ENCODE results near the gene SRPRA. TPM values are rescaled to one million over a fixed set of nuclear protein-coding genes. Genes with fewer than 3 reads are reported as not detected.

Gene SRPRA
- total and polyA plus RNA-seq, 12 donors = 61.5 to 194 (median 107) TPM

DNA sequence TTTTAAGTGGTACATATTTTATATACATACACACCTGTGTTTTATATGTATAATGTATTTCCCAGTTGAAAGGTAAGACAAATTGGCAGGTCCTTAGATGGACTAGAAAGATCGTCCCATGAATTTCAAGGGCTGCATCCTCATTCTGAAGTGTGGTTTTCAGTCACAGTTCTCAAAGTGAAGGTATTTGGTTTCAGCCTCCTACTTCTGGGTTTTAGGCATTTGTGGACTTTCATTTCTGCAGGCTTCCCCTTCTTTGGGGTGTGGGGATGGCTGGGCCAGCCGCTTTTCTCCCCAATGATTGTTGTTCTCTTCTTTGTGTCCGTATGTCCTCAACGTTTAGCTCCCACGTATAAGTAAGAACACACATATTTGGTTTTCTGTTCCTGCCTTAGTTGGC is 45.1 kb upstream of the SRPRA start:
- Histone ChIP-seq H3K27me3 (no peaks in the 10 kb centered on the region), H3K9me3 (replicated peaks in 1 of 3) (no peaks in the 10 kb centered on the region), H3K4me1 (replicated peaks in 1 of 2) (peaks cover 14 to 31% of the 10 kb centered on the region in 2 donors), H3K36me3 (replicated peaks in 1 of 2) (no peaks in the 10 kb centered on the region), H3K27ac (no peak overlapping the region), H3K4me3 (no peak overlapping the region)
- peak in 1 of 7 donors; percentile 0 for DNase-seq
- 76 to 89% (median 83%) methylated on average over 5 of the region's 5 CpGs for WGBS, 4 donors
- intact Hi-C loops (cut with DNase I) = loop anchor here (5.0 to 10.0 kb wide), 3 partner anchors 121 to 168 kb away; no protein-coding TSS in a partner anchor
- TF ChIP-seq CTCF (IDR thresholded peaks at IDR 0.05) (no peak), POLR2A (IDR thresholded peaks at IDR 0.05) (no peak)

GRCh38 chr11:126312961-126313360 is 44.3 kb upstream of the SRPRA start:
- Histone ChIP-seq H3K27ac (no peak overlapping the region), H3K36me3 (replicated peaks in 1 of 2) (no peaks in the 10 kb centered on the region), H3K4me3 (no peak overlapping the region), H3K9me3 (replicated peaks in 1 of 3) (no peaks in the 10 kb centered on the region), H3K4me1 (replicated peaks in 1 of 2) (peaks cover 8 to 22% of the 10 kb centered on the region in 2 donors), H3K27me3 (no peaks in the 10 kb centered on the region)
- intact Hi-C loops (cut with DNase I) = loop anchor here (5.0 to 10.0 kb wide), 3 partner anchors 122 to 169 kb away; no protein-coding TSS in a partner anchor
- 68 to 83% (median 79%) methylated on average over 8 of the region's 8 CpGs for WGBS, 4 donors
- DNase-seq = peak in 2 of 7 donors; percentile 9 to 46
- TF ChIP-seq CTCF (IDR thresholded peaks at IDR 0.05) (no peak), POLR2A (IDR thresholded peaks at IDR 0.05) (no peak)

- peak in 1 of 7 donors; percentile 3 for DNase-seq
- Histone ChIP-seq H3K4me1 (replicated peaks in 1 of 2) (peaks cover 5 to 12% of the 10 kb centered on the region in 2 donors), H3K4me3 (no peak overlapping the region), H3K27me3 (no peaks in the 10 kb centered on the region), H3K27ac (peak overlapping the region in 1 of 5 donors; percentile 23), H3K9me3 (replicated peaks in 1 of 3) (no peaks in the 10 kb centered on the region), H3K36me3 (replicated peaks in 1 of 2) (no peaks in the 10 kb centered on the region)
- intact Hi-C loops (cut with DNase I) = loop anchor here (5.0 to 10.0 kb wide), 3 partner anchors 123 to 171 kb away; no protein-coding TSS in a partner anchor
- 79 to 87% (median 83%) methylated on average over 14 of the region's 14 CpGs for WGBS, 4 donors
- no peak for TF ChIP-seq CTCF (IDR thresholded peaks at IDR 0.05)
- TF ChIP-seq POLR2A (IDR thresholded peaks at IDR 0.05) = no peak
These were observed 43.0 kb upstream of the SRPRA start for GRCh38 chr11:126311401-126312291.

- H3K4me1 ChIP-seq (replicated peaks in 1 of 2) = peaks cover 5 to 12% of the 10 kb centered on the region in 2 donors
- DNase-seq = peak in 1 of 7 donors; percentile 11
- H3K27me3 ChIP-seq = no peaks in the 10 kb centered on the region
- TF ChIP-seq POLR2A (IDR thresholded peaks at IDR 0.05) (no peak), CTCF (IDR thresholded peaks at IDR 0.05) (no peak)
- H3K36me3 ChIP-seq (replicated peaks in 1 of 2) = no peaks in the 10 kb centered on the region
- H3K4me3 ChIP-seq = no peak overlapping the region
- H3K9me3 ChIP-seq (replicated peaks in 1 of 3) = no peaks in the 10 kb centered on the region
- H3K27ac ChIP-seq = peak overlapping the region in 1 of 5 donors; percentile 23
- 53 to 76% (median 60%) methylated on average over 6 of the region's 6 CpGs for WGBS, 4 donors
- intact Hi-C loops (cut with DNase I) = loop anchor here (5.0 to 10.0 kb wide), 3 partner anchors 124 to 171 kb away; no protein-coding TSS in a partner anchor
These were observed 42.3 kb upstream of the SRPRA start for GRCh38 chr11:126310992-126311310.

Data from adrenal gland (tissue), 12 donors.